Activated CD4-positive, alpha-beta T cell treated with anti-CD3 and anti-CD28 coated beads for 36 hours (primary cell): ENCODE measurements around the gene DGKH. TPM values are rescaled to one million over a fixed set of nuclear protein-coding genes. Genes with fewer than 3 reads are reported as not detected.

Source experiments
- ATAC-seq: fragments of 200-7000 bp; cut with Tn5 transposase; one replicate; pipeline ENCODE4 v1.10.0; 2021; ENCODE audit warnings: mild to moderate bottlenecking, moderate library complexity
- CTCF ChIA-PET: fragments of 350-600 bp; sonication (Branson Sonifier 250); formaldehyde crosslinking; loops from one replicate; lab custom pipeline; 2021; ENCODE audit warnings: antibody characterized with exemption; lab: Charles Lee
- POLR2A ChIA-PET: fragments of 350-600 bp; sonication (Branson Sonifier 250); formaldehyde crosslinking; loops from one replicate; lab custom pipeline; 2021; ENCODE audit warnings: antibody characterized with exemption, inconsistent platforms; lab: Charles Lee
- DNase-seq: peaks from one replicate; pipeline ENCODE4 v3.0.0-alpha.2; 2020
- H3K27ac Mint-ChIP-seq: one replicate; pipeline ENCODE4 v1.8.0; 2021; ENCODE audit warnings: mixed read lengths
- H3K27me3 Mint-ChIP-seq: one replicate; pipeline ENCODE4 v1.8.0; 2021; ENCODE audit warnings: mixed read lengths
- H3K36me3 Mint-ChIP-seq: one replicate; pipeline ENCODE4 v1.8.0; 2021; ENCODE audit warnings: low read depth, mixed read lengths
- H3K4me1 Mint-ChIP-seq: one replicate; pipeline ENCODE4 v1.8.0; 2021; ENCODE audit warnings: mixed read lengths
- H3K4me3 Mint-ChIP-seq: one replicate; pipeline ENCODE4 v1.8.0; 2021; ENCODE audit warnings: mild to moderate bottlenecking, moderate library complexity, mixed read lengths
- H3K9me3 Mint-ChIP-seq: one replicate; pipeline ENCODE4 v1.8.0; 2021; ENCODE audit warnings: low read depth, mixed read lengths
- intact Hi-C, 2 experiments: fragments of 100-400 bp; cut with DNase I in 1 of 2; cut with micrococcal nuclease in 1 of 2; formaldehyde crosslinking; loops; one replicate each; pipeline versions ENCODE4 v1.14.2 to v1.15.1; 2022 to 2024; cut with DNase I, micrococcal nuclease
- total RNA-seq, 2 experiments: library from RNA; stranded (reverse); gene quantifications; one replicate each; pipeline ENCODE4 v1.2.3, GENCODE V29; 2021

The DGKH gene
- total RNA-seq, 2 experiments from 2014 or later, result 15.2 to 16.2 TPM

DNA sequence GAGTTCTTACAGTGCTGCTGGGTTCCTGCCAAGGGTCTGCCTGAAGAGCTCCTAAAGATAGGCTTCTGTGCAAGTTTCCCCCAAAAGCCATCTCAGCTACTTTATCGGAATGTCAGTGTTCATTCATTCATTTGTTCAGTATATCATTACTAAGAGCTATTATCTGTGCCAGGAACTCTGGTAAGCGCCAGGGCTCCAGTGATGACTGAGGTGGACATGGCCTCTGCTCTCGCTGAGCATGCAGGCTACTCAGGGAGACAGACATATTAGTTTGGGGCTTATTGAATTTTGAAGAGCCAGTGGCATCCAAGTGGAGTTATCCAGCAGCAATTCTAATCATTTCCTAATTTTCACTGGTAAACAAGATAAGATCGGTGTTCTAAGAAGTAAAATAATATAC lies 65.8 kb downstream of the DGKH start:
- Mint-ChIP-seq H3K4me3 (no peak overlapping the region), H3K9me3 (no peaks in the 10 kb centered on the region), H3K27ac (no peak overlapping the region), H3K27me3 (no peaks in the 10 kb centered on the region), H3K36me3 (peaks cover 4% of the 10 kb centered on the region), H3K4me1 (peaks cover 5% of the 10 kb centered on the region)
- ChIA-PET CTCF (interaction anchor here (0.6 to 1.9 kb wide), 8 partner anchors 9 to 464 kb away, joined by 3 to 13 read pairs (median 3); no protein-coding TSS in a partner anchor), POLR2A (no interaction called here)
- no peak for DNase-seq
- ATAC-seq, result no peak
- intact Hi-C loops, result loop anchor here in 1 of 2 experiments (10.0 kb wide), 2 partner anchors 699 to 759 kb away; no protein-coding TSS in a partner anchor

- Mint-ChIP-seq H3K9me3 (no peaks in the 10 kb centered on the region), H3K27ac (no peak overlapping the region), H3K27me3 (no peaks in the 10 kb centered on the region), H3K36me3 (peaks cover 4% of the 10 kb centered on the region), H3K4me3 (no peak overlapping the region), H3K4me1 (peaks cover 7% of the 10 kb centered on the region)
- ATAC-seq, result no peak
- ChIA-PET POLR2A (no interaction called here), CTCF (interaction anchor here (0.8 to 1.6 kb wide), 4 partner anchors 9 to 446 kb away, joined by 3 to 13 read pairs (median 4); no protein-coding TSS in a partner anchor)
- intact Hi-C loops, result loop anchor here in 1 of 2 experiments (10.0 kb wide), 2 partner anchors 700 to 760 kb away; no protein-coding TSS in a partner anchor
- DNase-seq, result no peak
These were observed 66.5 kb downstream of the DGKH start for GRCh38 chr13:42114912-42115311.

DNA sequence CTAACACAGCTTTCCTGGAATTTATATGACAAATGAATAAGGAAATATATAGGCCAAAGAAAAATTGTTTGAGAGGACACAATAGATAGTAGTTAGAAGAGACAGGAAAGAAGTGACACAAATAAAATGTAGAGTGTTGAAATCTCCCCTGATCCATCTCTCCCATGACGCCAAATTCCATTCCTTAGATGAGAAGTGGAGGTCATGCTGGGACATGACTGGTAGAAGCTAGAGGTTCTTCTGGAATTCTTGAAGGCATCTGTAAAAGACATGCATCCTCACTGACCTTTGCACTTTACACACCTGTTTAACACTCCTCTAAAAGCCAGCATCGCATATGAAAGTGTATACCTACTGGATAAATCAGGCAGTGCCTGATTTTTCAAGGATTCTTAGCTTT lies 67.8 kb downstream of the DGKH start:
- ChIA-PET CTCF (no interaction called here), POLR2A (no interaction called here)
- intact Hi-C loops, result loop anchor here in 1 of 2 experiments (10.0 kb wide), 2 partner anchors 701 to 761 kb away; no protein-coding TSS in a partner anchor
- H3K27ac Mint-ChIP-seq, result no peak overlapping the region
- H3K4me1 Mint-ChIP-seq, result peaks cover 2% of the 10 kb centered on the region
- peaks cover 4% of the 10 kb centered on the region for H3K36me3 Mint-ChIP-seq
- H3K4me3 Mint-ChIP-seq, result no peak overlapping the region
- no peak for DNase-seq
- ATAC-seq, result no peak
- H3K9me3 Mint-ChIP-seq, result no peaks in the 10 kb centered on the region
- no peaks in the 10 kb centered on the region for H3K27me3 Mint-ChIP-seq

DNA sequence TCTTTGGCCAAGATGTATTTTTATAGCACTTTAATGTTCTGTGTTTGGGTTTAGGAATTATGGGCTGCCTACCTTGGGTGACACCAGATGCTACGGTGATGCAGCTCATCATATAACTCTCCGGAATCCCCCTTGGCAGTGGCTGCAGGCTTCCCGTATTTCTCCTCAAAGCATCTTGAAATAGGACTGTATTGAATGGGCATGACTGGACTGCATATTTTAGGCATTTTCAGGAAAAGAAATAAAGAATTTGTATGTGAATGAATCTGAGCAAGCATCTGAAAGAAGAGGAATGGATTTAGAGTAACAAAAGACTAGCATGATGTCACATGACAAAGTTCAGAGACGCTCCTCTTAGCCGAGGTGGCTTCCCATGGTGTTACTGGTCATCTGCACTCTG lies 70.6 kb downstream of the DGKH start:
- Mint-ChIP-seq H3K27me3 (no peaks in the 10 kb centered on the region), H3K4me1 (peaks cover 2% of the 10 kb centered on the region), H3K27ac (no peak overlapping the region), H3K9me3 (no peaks in the 10 kb centered on the region), H3K4me3 (no peak overlapping the region), H3K36me3 (peaks cover 4% of the 10 kb centered on the region)
- ATAC-seq (no peak), DNase-seq (no peak)
- intact Hi-C loops, result loop anchor here in 1 of 2 experiments (10.0 kb wide), 2 partner anchors 704 to 764 kb away; no protein-coding TSS in a partner anchor
- ChIA-PET POLR2A (no interaction called here), CTCF (no interaction called here)

DNA sequence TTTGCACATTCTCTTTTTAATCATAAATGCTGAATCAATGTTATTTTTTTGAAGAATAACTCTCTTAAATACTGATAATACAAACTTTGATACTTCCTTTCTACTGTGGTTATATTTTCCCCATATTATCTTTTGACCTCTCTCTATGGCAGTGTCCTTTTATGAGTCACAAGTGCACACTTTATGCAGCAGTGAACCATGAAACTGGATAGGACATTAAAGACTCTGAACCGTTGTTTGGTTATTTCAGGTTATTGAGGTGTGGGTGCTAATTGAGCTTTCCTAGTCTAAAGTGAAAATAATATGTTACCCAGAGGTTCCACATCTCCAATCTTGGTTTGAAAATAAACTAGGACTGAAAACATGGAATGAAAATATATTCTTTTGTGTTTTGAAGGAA lies 71.4 kb downstream of the DGKH start:
- H3K27me3 Mint-ChIP-seq, result no peaks in the 10 kb centered on the region
- H3K4me3 Mint-ChIP-seq, result no peak overlapping the region
- no peak for DNase-seq
- intact Hi-C loops, result loop anchor here in 1 of 2 experiments (10.0 kb wide), 2 partner anchors 705 to 765 kb away; no protein-coding TSS in a partner anchor
- no peaks in the 10 kb centered on the region for H3K9me3 Mint-ChIP-seq
- no peak for ATAC-seq
- ChIA-PET POLR2A (no interaction called here), CTCF (no interaction called here)
- peaks cover 2% of the 10 kb centered on the region for H3K4me1 Mint-ChIP-seq
- peaks cover 4% of the 10 kb centered on the region for H3K36me3 Mint-ChIP-seq
- H3K27ac Mint-ChIP-seq, result no peak overlapping the region

DNA sequence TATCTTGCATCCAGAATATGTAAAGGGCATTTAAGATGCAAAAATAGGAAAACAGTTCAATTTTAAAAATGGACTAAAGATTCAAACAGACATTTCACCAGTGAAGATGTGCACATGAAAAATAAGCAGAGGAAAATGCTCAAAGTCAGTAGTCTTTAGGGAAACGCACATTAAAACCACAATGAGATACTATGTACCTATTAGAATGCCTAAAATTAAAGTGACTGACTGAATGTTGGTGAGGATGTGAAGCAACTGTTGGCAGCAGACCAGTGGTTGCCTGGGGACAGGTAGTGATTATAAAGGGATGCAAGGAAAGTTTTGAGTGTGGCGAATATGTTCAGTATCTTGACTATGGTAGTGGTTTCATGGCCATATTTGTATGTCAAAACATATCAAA lies 75.2 kb downstream of the DGKH start:
- Mint-ChIP-seq H3K4me1 (peaks cover 2% of the 10 kb centered on the region), H3K36me3 (peaks cover 3% of the 10 kb centered on the region), H3K4me3 (no peak overlapping the region), H3K27me3 (no peaks in the 10 kb centered on the region), H3K27ac (no peak overlapping the region), H3K9me3 (no peaks in the 10 kb centered on the region)
- intact Hi-C loops, result no loop called here
- DNase-seq (no peak), ATAC-seq (no peak)
- CTCF ChIA-PET, result interaction anchor here (1.1 kb wide), 1 partner anchor 8 kb away, joined by 4 read pairs; no protein-coding TSS in a partner anchor
- POLR2A ChIA-PET, result interaction anchor here (0.7 kb wide), 1 partner anchor 206 kb away, joined by 4 read pairs; no protein-coding TSS in a partner anchor

DNA sequence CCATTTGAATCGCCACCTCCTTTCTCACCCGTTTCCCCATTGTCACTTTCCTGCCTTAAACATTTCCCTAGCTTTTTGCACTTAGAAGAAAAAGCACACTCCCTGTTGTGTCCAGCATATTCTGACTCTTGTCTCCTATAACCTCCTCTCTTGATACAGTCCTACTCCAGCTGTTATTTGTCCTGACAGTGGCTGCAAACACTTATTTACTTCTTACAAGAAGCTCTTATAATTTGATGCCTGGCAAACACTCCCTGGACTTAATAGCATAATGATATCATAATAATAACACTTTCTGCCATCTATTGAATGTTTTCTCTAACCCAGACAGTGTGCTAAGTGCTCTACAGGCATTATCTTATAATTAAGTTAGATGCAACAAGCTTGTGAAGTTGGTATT lies 76.6 kb downstream of the DGKH start:
- POLR2A ChIA-PET, result no interaction called here
- intact Hi-C loops, result no loop called here
- H3K36me3 Mint-ChIP-seq, result peaks cover 7% of the 10 kb centered on the region
- H3K4me1 Mint-ChIP-seq, result no peaks in the 10 kb centered on the region
- CTCF ChIA-PET, result interaction anchor here (0.6 to 1.6 kb wide), 2 partner anchors 87 to 455 kb away, joined by 3 to 4 read pairs; no protein-coding TSS in a partner anchor
- DNase-seq (no peak), ATAC-seq (no peak)
- no peaks in the 10 kb centered on the region for H3K27me3 Mint-ChIP-seq
- H3K9me3 Mint-ChIP-seq, result no peaks in the 10 kb centered on the region
- H3K4me3 Mint-ChIP-seq, result no peak overlapping the region
- H3K27ac Mint-ChIP-seq, result no peak overlapping the region

DNA sequence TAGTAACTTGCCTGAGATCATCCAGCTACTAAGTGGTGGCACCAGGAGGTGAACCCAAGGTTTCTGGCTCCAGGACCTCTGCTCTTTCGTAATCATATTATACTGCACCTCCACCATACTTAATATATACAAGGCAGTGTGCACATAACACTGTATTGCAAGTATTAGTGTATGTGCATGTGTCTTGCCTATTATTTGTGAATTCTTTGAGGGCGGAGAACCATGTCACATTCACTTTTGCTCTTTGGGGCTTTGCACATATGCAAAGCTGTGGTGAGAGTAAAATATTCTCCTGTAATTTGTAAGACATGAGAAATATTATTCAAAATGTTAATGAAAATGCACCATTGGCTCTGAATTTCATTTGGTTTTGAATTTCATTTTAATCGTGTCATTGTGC lies 78.6 kb downstream of the DGKH start:
- Mint-ChIP-seq H3K4me3 (no peak overlapping the region), H3K27ac (no peak overlapping the region), H3K4me1 (no peaks in the 10 kb centered on the region), H3K9me3 (no peaks in the 10 kb centered on the region), H3K27me3 (no peaks in the 10 kb centered on the region), H3K36me3 (peaks cover 7% of the 10 kb centered on the region)
- POLR2A ChIA-PET, result no interaction called here
- intact Hi-C loops, result no loop called here
- no peak for ATAC-seq
- no peak for DNase-seq
- CTCF ChIA-PET, result interaction anchor here (0.6 to 1.5 kb wide), 4 partner anchors 47 to 928 kb away, joined by 3 to 4 read pairs (median 3); no protein-coding TSS in a partner anchor

DNA sequence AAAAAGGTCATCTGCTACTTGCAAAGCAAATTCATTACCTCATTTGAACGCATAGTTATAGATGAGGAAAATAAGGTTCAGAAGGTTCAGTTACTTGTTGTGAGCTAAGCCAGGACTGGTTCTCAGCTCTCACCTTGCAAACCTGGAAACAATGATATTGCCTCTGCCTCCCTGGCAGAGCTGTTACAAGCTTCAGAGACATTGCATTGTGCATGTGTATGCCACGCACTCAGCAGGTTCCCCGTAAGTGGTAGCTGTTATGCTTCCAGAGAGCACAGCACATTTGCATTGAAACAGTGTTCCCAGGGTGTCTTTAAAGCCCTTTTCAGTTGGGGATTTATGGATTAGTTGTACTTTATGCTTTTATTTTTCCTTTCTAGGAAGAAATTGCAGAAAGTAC lies 80.6 kb downstream of the DGKH start:
- POLR2A ChIA-PET, result no interaction called here
- no peak overlapping the region for H3K4me3 Mint-ChIP-seq
- no peaks in the 10 kb centered on the region for H3K9me3 Mint-ChIP-seq
- no peaks in the 10 kb centered on the region for H3K27me3 Mint-ChIP-seq
- H3K36me3 Mint-ChIP-seq, result peaks cover 14% of the 10 kb centered on the region
- CTCF ChIA-PET, result interaction anchor here (0.7 kb wide), 1 partner anchor 1003 kb away, joined by 3 read pairs; no protein-coding TSS in a partner anchor
- intact Hi-C loops, result no loop called here
- ATAC-seq (no peak), DNase-seq (no peak)
- no peak overlapping the region for H3K27ac Mint-ChIP-seq
- H3K4me1 Mint-ChIP-seq, result no peaks in the 10 kb centered on the region

DNA sequence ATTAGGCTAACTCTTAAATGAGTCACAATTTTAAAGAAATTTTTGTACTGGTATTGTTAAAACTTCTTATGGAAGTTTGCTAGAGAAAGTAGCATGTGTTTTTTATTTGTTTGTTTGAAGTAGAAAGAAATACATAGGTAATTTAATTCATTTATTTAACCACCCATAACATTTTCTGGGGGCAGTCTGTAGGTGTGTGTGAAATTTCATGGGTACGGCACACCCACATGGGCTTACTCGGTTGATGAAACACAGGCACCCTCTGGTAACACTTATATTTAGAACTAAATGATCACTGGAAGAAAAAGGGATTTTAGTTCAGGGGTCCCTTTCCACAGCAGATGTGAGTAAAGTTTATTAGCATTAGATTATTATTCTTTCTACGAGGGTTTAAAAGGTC lies 88.1 kb downstream of the DGKH start:
- DNase-seq (no peak), ATAC-seq (no peak)
- peaks cover 11% of the 10 kb centered on the region for H3K4me1 Mint-ChIP-seq
- ChIA-PET POLR2A (no interaction called here), CTCF (interaction anchor here (1.2 kb wide), 1 partner anchor 468 kb away, joined by 3 read pairs; no protein-coding TSS in a partner anchor)
- peaks cover 2% of the 10 kb centered on the region for H3K9me3 Mint-ChIP-seq
- peaks cover 16% of the 10 kb centered on the region for H3K36me3 Mint-ChIP-seq
- intact Hi-C loops, result no loop called here
- no peak overlapping the region for H3K27ac Mint-ChIP-seq
- no peak overlapping the region for H3K4me3 Mint-ChIP-seq
- no peaks in the 10 kb centered on the region for H3K27me3 Mint-ChIP-seq

DNA sequence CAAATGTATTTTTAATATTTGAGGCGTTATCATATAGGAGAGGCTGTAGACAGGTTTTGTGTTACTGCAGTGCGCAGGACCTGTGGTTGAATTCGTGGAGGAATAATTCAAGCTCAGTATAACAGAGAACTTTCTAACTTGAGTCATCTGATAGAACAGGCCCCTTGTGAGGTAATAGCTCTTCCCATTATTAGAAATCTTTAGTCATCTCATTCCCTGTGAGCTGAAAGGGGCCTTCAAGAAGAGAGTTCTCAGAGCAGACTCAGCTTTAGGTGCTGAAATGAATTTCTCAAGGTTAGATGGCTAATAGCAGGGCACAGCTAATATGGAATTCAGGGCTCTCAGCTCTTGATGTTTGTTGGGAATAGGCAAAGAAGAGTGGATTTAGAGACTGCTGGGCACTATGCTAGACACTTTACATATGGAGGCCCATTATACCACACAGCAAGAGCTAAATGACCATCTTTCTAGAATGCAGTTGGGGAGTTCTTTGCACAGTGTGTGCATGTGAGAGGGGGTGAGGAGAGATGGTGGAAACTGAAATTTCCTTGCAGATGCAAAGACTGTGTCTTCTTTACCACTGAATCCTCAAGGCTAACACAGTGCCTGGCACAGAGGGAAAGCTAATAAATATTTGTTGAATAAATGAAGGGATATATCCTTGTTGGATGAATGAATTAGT lies 89.5 kb downstream of the DGKH start:
- H3K27me3 Mint-ChIP-seq, result no peaks in the 10 kb centered on the region

More for the DNA sequence above, 89.5 kb downstream of the DGKH start:
- DNase-seq, result no peak
- POLR2A ChIA-PET, result no interaction called here
- peaks cover 2% of the 10 kb centered on the region for H3K9me3 Mint-ChIP-seq
- intact Hi-C loops, result no loop called here
- H3K4me1 Mint-ChIP-seq, result peaks cover 11% of the 10 kb centered on the region
- peak; percentile 75 for ATAC-seq
- CTCF ChIA-PET, result interaction anchor here (0.9 to 2.4 kb wide), 4 partner anchors 24 to 470 kb away, joined by 3 to 7 read pairs (median 3); no protein-coding TSS in a partner anchor
- no peak overlapping the region for H3K27ac Mint-ChIP-seq
- H3K36me3 Mint-ChIP-seq, result peaks cover 18% of the 10 kb centered on the region
- no peak overlapping the region for H3K4me3 Mint-ChIP-seq
